Keratinocyte (primary cell): Measurements from ENCODE around the gene GOLGA5. TPM values are rescaled to one million over a fixed set of nuclear protein-coding genes. Genes with fewer than 3 reads are reported as not detected.
A peak's percentile ranks its signal among the peaks of the same experiment; 100 is the strongest.

Source experiments
- DNase-seq: peaks from one replicate; pipeline ENCODE4 v3.0.0-alpha.2; 2011; ENCODE audit warnings: low read depth, missing footprints, low spot score
- FAIRE-seq: peaks from 2 replicates; lab custom pipeline; 2011; peaks lifted over from hg19 to GRCh38; lab: Jason Lieb, UNC
- H2AFZ ChIP-seq: 2 replicates; pipeline ENCODE4 v1.6.0; 2012; ENCODE audit warnings: low read length, control low read depth, inconsistent platforms; ENCODE audit not compliant: control insufficient read depth
- H3K27ac ChIP-seq: 2 replicates; pipeline ENCODE4 v1.5.1; 2011; ENCODE audit warnings: low read length; ENCODE audit not compliant: control insufficient read depth, insufficient read depth
- H3K27me3 ChIP-seq: 3 replicates; pipeline ENCODE4 v1.6.0; 2011; ENCODE audit warnings: low read length; ENCODE audit not compliant: control insufficient read depth, insufficient read depth; ENCODE audit errors: extremely low read depth
- H3K36me3 ChIP-seq, 2 experiments: 2 replicates in 1 of 2; 3 replicates in 1 of 2; pipeline ENCODE4 v1.5.1; 2011; ENCODE audit warnings: low read length in 2 of 2, mild to moderate bottlenecking in 1 of 2; ENCODE audit not compliant: control insufficient read depth in 2 of 2, insufficient read depth in 2 of 2; ENCODE audit errors: extremely low read depth in 1 of 2
- H3K4me1 ChIP-seq: 3 replicates; pipeline ENCODE4 v1.5.1; 2011; ENCODE audit warnings: low read length; ENCODE audit not compliant: control insufficient read depth, insufficient read depth; ENCODE audit errors: extremely low read depth
- H3K4me2 ChIP-seq: 3 replicates; pipeline ENCODE4 v1.6.0; 2011; ENCODE audit warnings: low read depth, low read length; ENCODE audit not compliant: control insufficient read depth, insufficient read depth; ENCODE audit errors: extremely low read depth
- H3K4me3 ChIP-seq, 3 experiments: fragments of 200-600 bp in 1 of 3; sonication (generic) in 1 of 3; 2 replicates in 2 of 3; 3 replicates in 1 of 3; pipeline ENCODE4 v1.5.1; 2011 to 2016; ENCODE audit warnings: low read length in 3 of 3, mild to moderate bottlenecking in 3 of 3, control low read depth in 2 of 3, inconsistent platforms in 1 of 3, low read depth in 1 of 3, mixed read lengths in 1 of 3, mixed run types in 1 of 3, moderate library complexity in 1 of 3; ENCODE audit not compliant: control insufficient read depth in 2 of 3, insufficient read depth in 2 of 3; ENCODE audit errors: extremely low read depth in 1 of 3
- H3K79me2 ChIP-seq: 2 replicates; pipeline ENCODE4 v1.6.0; 2012; ENCODE audit warnings: low read length; ENCODE audit not compliant: control insufficient read depth, insufficient read depth
- H3K9ac ChIP-seq: 3 replicates; pipeline ENCODE4 v1.6.0; 2011; ENCODE audit warnings: low read length; ENCODE audit not compliant: control insufficient read depth, insufficient read depth; ENCODE audit errors: extremely low read depth
- H3K9me1 ChIP-seq: 3 replicates; pipeline ENCODE4 v1.6.0; 2011; ENCODE audit warnings: low read length; ENCODE audit not compliant: control insufficient read depth, insufficient read depth; ENCODE audit errors: extremely low read depth
- H3K9me3 ChIP-seq: 2 replicates; pipeline ENCODE4 v1.5.1; 2012; ENCODE audit warnings: low read depth, low read length; ENCODE audit not compliant: control insufficient read depth
- H4K20me1 ChIP-seq: 3 replicates; pipeline ENCODE4 v1.6.0; 2011; ENCODE audit warnings: low read length; ENCODE audit not compliant: control insufficient read depth, insufficient read depth; ENCODE audit errors: extremely low read depth
- CTCF ChIP-seq, 3 experiments: IDR thresholded peaks in 1 of 3; conservative IDR thresholded peaks in 1 of 3; optimal IDR thresholded peaks in 1 of 3; 2 replicates in 2 of 3; 3 replicates in 1 of 3; pipeline versions ENCODE3 to v1.5.1; 2011; ENCODE audit warnings: low read length in 3 of 3, mild to moderate bottlenecking in 3 of 3, moderate library complexity in 2 of 3, control low read depth in 1 of 3, inconsistent platforms in 1 of 3; ENCODE audit not compliant: insufficient read depth in 2 of 3; ENCODE audit errors: extremely low read depth in 1 of 3
- EZH2 ChIP-seq: IDR thresholded peaks from one replicate; pipeline ENCODE4 v1.6.1; 2012; ENCODE audit warnings: inconsistent platforms, mild to moderate bottlenecking, low read length, moderate library complexity
- dilution Hi-C: fragments of 300-500 bp; cut with MboI; formaldehyde crosslinking; loops from one replicate; pipeline ENCODE4 v1.7.0; 2020; ENCODE audit warnings: low sequenced_read_pairs; ENCODE audit not compliant: extremely low pct_ligation_motif_present
- polyA plus RNA-seq, 5 experiments: library from polyadenylated mRNA; depleted of rRNA in 3 of 5; stranded (reverse) in 3 of 5; stranded (forward) in 1 of 5; unstranded in 1 of 5; fragments of >200 nt; gene quantifications; 1 replicate in 1 of 5; 2 replicates in 3 of 5; 3 replicates in 1 of 5; pipeline versions ENCODE4 v1.2.1 to v1.2.3, GENCODE V29; 2011 to 2012; ENCODE audit warnings: missing spikeins in 2 of 5, low read depth in 1 of 5, low replicate concordance in 1 of 5

Gene GOLGA5
- polyA plus RNA-seq, 1 donor (not counting 4 experiments of a cell fraction or from before 2014, with no cell fraction given), result 37.8 TPM

- H3K79me2 ChIP-seq, result peaks cover 3% of the 10 kb centered on the region
- no peak overlapping the region for H3K27ac ChIP-seq
- no peak overlapping the region for H3K4me2 ChIP-seq
- no peak for FAIRE-seq
- H3K27me3 ChIP-seq, result no peaks in the 10 kb centered on the region
- H4K20me1 ChIP-seq, result no peaks in the 10 kb centered on the region
- no peak for DNase-seq
- no peaks in the 10 kb centered on the region for H3K9me1 ChIP-seq
- H2AFZ ChIP-seq, result no peak overlapping the region
- TF ChIP-seq EZH2, result no peak
- no peak for TF ChIP-seq CTCF (optimal IDR thresholded peaks at IDR 0.05 in 1 of 3, IDR thresholded peaks at IDR 0.05 in 1 of 3, conservative IDR thresholded peaks at IDR 0.05 in 1 of 3; ENCODE audit: extremely low read depth in 1 of 3, insufficient read depth in 2 of 3, low read length in 3 of 3)
- peaks cover 24% of the 10 kb centered on the region for H3K4me1 ChIP-seq
- no peak overlapping the region for H3K4me3 ChIP-seq
- no peaks in the 10 kb centered on the region for H3K36me3 ChIP-seq
- dilution Hi-C loops, result no loop called here
- H3K9me3 ChIP-seq, result peaks cover 3% of the 10 kb centered on the region
- H3K9ac ChIP-seq, result no peak overlapping the region
Measured at GRCh38 chr14:92789457-92790089, 4.5 kb upstream of the GOLGA5 start.

- Histone ChIP-seq H3K9me1 (no peaks in the 10 kb centered on the region), H3K4me2 (peak overlapping the region; percentile 89), H3K9ac (no peak overlapping the region), H4K20me1 (no peaks in the 10 kb centered on the region), H3K4me3 (no peak overlapping the region), H3K36me3 (peaks cover 2% of the 10 kb centered on the region in 2 experiments), H3K27ac (peak overlapping the region; percentile 77), H3K27me3 (no peaks in the 10 kb centered on the region), H3K79me2 (peaks cover 26% of the 10 kb centered on the region), H2AFZ (peak overlapping the region; percentile 20), H3K4me1 (peaks cover 21% of the 10 kb centered on the region), H3K9me3 (peaks cover 3% of the 10 kb centered on the region)
- FAIRE-seq (no peak), DNase-seq (no peak)
- dilution Hi-C loops, result no loop called here
- TF ChIP-seq CTCF (optimal IDR thresholded peaks at IDR 0.05 in 1 of 3, IDR thresholded peaks at IDR 0.05 in 1 of 3, conservative IDR thresholded peaks at IDR 0.05 in 1 of 3; ENCODE audit: extremely low read depth in 1 of 3, insufficient read depth in 2 of 3, low read length in 3 of 3) (peak in 1 of 3 experiments; percentile 4), EZH2 (no peak)
Measured at GRCh38 chr14:92792885-92793284, 1.2 kb upstream of the GOLGA5 start.
